ENCODE measurements around the gene KCNJ9. TPM values are rescaled to one million over a fixed set of nuclear protein-coding genes. Genes with fewer than 3 reads are reported as not detected.

Gene KCNJ9
- total and polyA plus RNA-seq, 2 donors (not counting 1 experiment from before 2014, with no cell fraction given) = not detected

- ChIA-PET CTCF (no interaction called here), POLR2A (no interaction called here)
- H3K4me3 Mint-ChIP-seq = no peak overlapping the region
- no peak overlapping the region for H3K27ac ChIP-seq (ENCODE audit: low read length in 2 of 2)
- no peak overlapping the region for H3K4me3 ChIP-seq (ENCODE audit: control extremely low read depth in 1 of 5, extremely low read depth in 1 of 5, insufficient read depth in 1 of 5, low read depth in 2 of 5, low read length in 4 of 5)
- H3K9me3 ChIP-seq (ENCODE audit: control extremely low read depth in 1 of 3, control insufficient read depth in 2 of 3, insufficient read depth in 1 of 3, low read length in 2 of 3) = no peaks in the 10 kb centered on the region
- no peak overlapping the region for H2AFZ ChIP-seq (ENCODE audit: insufficient read depth, low read depth, low read length, poor library complexity, severe bottlenecking)
- intact Hi-C loops (cut with micrococcal nuclease) = no loop called here
- H3K27ac Mint-ChIP-seq = no peak overlapping the region
- no peak for DNase-seq
- TF ChIP-seq EZH2 (IDR thresholded peaks at IDR 0.05; ENCODE audit: borderline replicate concordance, insufficient read depth, low read depth, low read length, poor library complexity, severe bottlenecking) (no peak), CTCF (IDR thresholded peaks at IDR 0.05) (no peak)
- H3K36me3 ChIP-seq (replicated peaks in 1 of 2; ENCODE audit: control extremely low read depth in 1 of 2, control insufficient read depth in 1 of 2, extremely low read depth in 1 of 2, insufficient read depth in 2 of 2, low read length in 1 of 2) = no peaks in the 10 kb centered on the region
- no peak overlapping the region for H3K4me2 ChIP-seq (replicated peaks; ENCODE audit: low read depth, low read length, poor library complexity, severe bottlenecking)
- peaks cover 0 to 12% (median 4%) of the 10 kb centered on the region in 4 experiments for H3K27me3 ChIP-seq (replicated peaks in 1 of 4; ENCODE audit: control extremely low read depth in 1 of 4, control insufficient read depth in 3 of 4, insufficient read depth in 4 of 4, low read length in 3 of 4)
- peaks cover 27% of the 10 kb centered on the region for H3K27me3 Mint-ChIP-seq
- H3K9ac ChIP-seq (ENCODE audit: low read length) = no peak overlapping the region
- no peaks in the 10 kb centered on the region for H3K79me2 ChIP-seq (ENCODE audit: control insufficient read depth, insufficient read depth, low read length)
- ATAC-seq (ENCODE audit: low read depth) = no peak
- H3K4me1 Mint-ChIP-seq = no peaks in the 10 kb centered on the region
- 81% methylated on average over 3 of the region's 5 CpGs for WGBS (ENCODE audit: insufficient coverage)
- H3K4me1 ChIP-seq (ENCODE audit: control insufficient read depth in 2 of 2, insufficient read depth in 2 of 2, low read length in 2 of 2) = no peaks in the 10 kb centered on the region
- no peaks in the 10 kb centered on the region for H4K20me1 ChIP-seq (ENCODE audit: control insufficient read depth, insufficient read depth, low read length, poor library complexity, severe bottlenecking)
- no peaks in the 10 kb centered on the region for H3K9me3 Mint-ChIP-seq (ENCODE audit: insufficient read depth)
Observed at GRCh38 chr1:160120797-160121196, 39.5 kb downstream of the KCNJ9 start.

GRCh38 chr1:160121388-160121787 is 40.0 kb downstream of the KCNJ9 start:
- Histone ChIP-seq H3K9me3 (ENCODE audit: control extremely low read depth in 1 of 3, control insufficient read depth in 2 of 3, insufficient read depth in 1 of 3, low read length in 2 of 3) (no peaks in the 10 kb centered on the region), H3K4me3 (ENCODE audit: control extremely low read depth in 1 of 5, extremely low read depth in 1 of 5, insufficient read depth in 1 of 5, low read depth in 2 of 5, low read length in 4 of 5) (no peak overlapping the region), H3K4me2 (replicated peaks; ENCODE audit: low read depth, low read length, poor library complexity, severe bottlenecking) (no peak overlapping the region), H3K4me1 (ENCODE audit: control insufficient read depth in 2 of 2, insufficient read depth in 2 of 2, low read length in 2 of 2) (no peaks in the 10 kb centered on the region), H2AFZ (ENCODE audit: insufficient read depth, low read depth, low read length, poor library complexity, severe bottlenecking) (no peak overlapping the region), H3K36me3 (replicated peaks in 1 of 2; ENCODE audit: control extremely low read depth in 1 of 2, control insufficient read depth in 1 of 2, extremely low read depth in 1 of 2, insufficient read depth in 2 of 2, low read length in 1 of 2) (no peaks in the 10 kb centered on the region), H3K27me3 (replicated peaks in 1 of 4; ENCODE audit: control extremely low read depth in 1 of 4, control insufficient read depth in 3 of 4, insufficient read depth in 4 of 4, low read length in 3 of 4) (peaks cover 0 to 8% (median 3%) of the 10 kb centered on the region in 4 experiments), H3K79me2 (ENCODE audit: control insufficient read depth, insufficient read depth, low read length) (no peaks in the 10 kb centered on the region), H4K20me1 (ENCODE audit: control insufficient read depth, insufficient read depth, low read length, poor library complexity, severe bottlenecking) (no peaks in the 10 kb centered on the region), H3K9ac (ENCODE audit: low read length) (no peak overlapping the region), H3K27ac (ENCODE audit: low read length in 2 of 2) (no peak overlapping the region)
- H3K27me3 Mint-ChIP-seq = peaks cover 27% of the 10 kb centered on the region
- no peak for ATAC-seq (ENCODE audit: low read depth)
- no peak for DNase-seq
- WGBS (ENCODE audit: insufficient coverage) = no CpG with 5 or more reads among the region's 1 CpG
- no peaks in the 10 kb centered on the region for H3K9me3 Mint-ChIP-seq (ENCODE audit: insufficient read depth)
- CTCF ChIA-PET = no interaction called here
- intact Hi-C loops (cut with micrococcal nuclease) = no loop called here
- no peak overlapping the region for H3K27ac Mint-ChIP-seq
- TF ChIP-seq CTCF (IDR thresholded peaks at IDR 0.05) (no peak), EZH2 (IDR thresholded peaks at IDR 0.05; ENCODE audit: borderline replicate concordance, insufficient read depth, low read depth, low read length, poor library complexity, severe bottlenecking) (no peak)
- H3K4me3 Mint-ChIP-seq = no peak overlapping the region
- POLR2A ChIA-PET = no interaction called here
- no peaks in the 10 kb centered on the region for H3K4me1 Mint-ChIP-seq
